Suprapubic skin (tissue), 4 donors: ENCODE measurements around the gene PMPCA. TPM values are rescaled to one million over a fixed set of nuclear protein-coding genes. Genes with fewer than 3 reads are reported as not detected.
A peak's percentile ranks its signal among the peaks of the same experiment; 100 is the strongest.

Experiments
- DNase-seq, 2 donors: peaks; one replicate each; pipeline ENCODE4 v3.0.0-alpha.2; 2019; ENCODE audit warnings: low spot score in 2 of 2
- H3K27ac ChIP-seq: fragments of 200-600 bp; sonication (generic); one replicate; pipeline ENCODE4 v1.5.1; 2019
- H3K27me3 ChIP-seq: fragments of 200-600 bp; sonication (generic); one replicate; pipeline ENCODE4 v1.5.1; 2019
- H3K36me3 ChIP-seq: fragments of 200-600 bp; sonication (generic); one replicate; pipeline ENCODE4 v1.5.1; 2019
- H3K4me1 ChIP-seq: fragments of 200-600 bp; sonication (generic); one replicate; pipeline ENCODE4 v1.5.1; 2019
- H3K4me3 ChIP-seq: fragments of 200-600 bp; sonication (generic); one replicate; pipeline ENCODE4 v1.5.1; 2019; ENCODE audit warnings: mild to moderate bottlenecking
- H3K9me3 ChIP-seq: fragments of 200-600 bp; sonication (generic); one replicate; pipeline ENCODE4 v1.5.1; 2019
- CTCF ChIP-seq, 2 donors: fragments of 200-600 bp in 1 of 2; fragments of 450-650 bp in 1 of 2; sonication (generic) in 1 of 2; IDR thresholded peaks; one replicate each; pipeline ENCODE4 v1.5.1; 2016 to 2019; ENCODE audit warnings: antibody characterized with exemption in 2 of 2, mild to moderate bottlenecking in 1 of 2, moderate library complexity in 1 of 2
- EP300 ChIP-seq: sonication (generic); formaldehyde crosslinking; IDR thresholded peaks from one replicate; pipeline ENCODE4 v1.6.1; 2017; ENCODE audit warnings: antibody characterized with exemption
- POLR2A ChIP-seq, 2 donors: fragments of 450-650 bp; IDR thresholded peaks; one replicate each; pipeline ENCODE4 v1.6.1; 2017; ENCODE audit warnings: antibody characterized with exemption in 2 of 2, mild to moderate bottlenecking in 2 of 2, moderate library complexity in 2 of 2
- POLR2AphosphoS5 ChIP-seq, 3 donors: sonication (generic); formaldehyde crosslinking; IDR thresholded peaks; one replicate each; pipeline ENCODE4 v1.6.1; 2017; ENCODE audit warnings: antibody characterized with exemption in 3 of 3
- WGBS: methylation state at CpG from one replicate; pipeline ENCODE4 v1.1.5; 2018; 5-methylcytosine and 5-hydroxymethylcytosine counted together
- total RNA-seq, 4 donors: library from RNA; depleted of rRNA; stranded (reverse); fragments of >200 nt; gene quantifications; one replicate each; pipeline ENCODE4 v1.1.0, GENCODE V29; 2016

The PMPCA gene
- total RNA-seq, 4 donors from 2014 or later, result 44.1 to 65.8 (median 63.5) TPM

GRCh38 chr9:136400038-136400834 is 10.2 kb upstream of the PMPCA start, which contains the start of gene SNAPC4:
SNAPC4 (minus strand) TSS chr9:136400170; CDS start chr9:136398428, 1,742 bp downstream.
- H3K36me3 ChIP-seq, result peaks cover 56% of the 10 kb centered on the region
- H3K4me3 ChIP-seq, result peak within 1 kb of the TSS; percentile 87
- no peaks in the 10 kb centered on the region for H3K9me3 ChIP-seq
- H3K4me1 ChIP-seq, result peaks cover 29% of the 10 kb centered on the region
- TF ChIP-seq EP300 (no peak), CTCF (IDR thresholded peaks at IDR 0.05) (peak; percentile 91 to 99)
- no peak within 1 kb of the TSS for H3K27ac ChIP-seq
- 15% methylated on average over 12 of the region's 71 CpGs for WGBS
- H3K27me3 ChIP-seq, result no peaks in the 10 kb centered on the region
- peak; percentile 82 to 86 for DNase-seq

GRCh38 chr9:136401173-136401922 is 9.1 kb upstream of the PMPCA start:
- Histone ChIP-seq H3K27me3 (no peaks in the 10 kb centered on the region), H3K27ac (no peak overlapping the region), H3K4me1 (peaks cover 30% of the 10 kb centered on the region), H3K36me3 (peaks cover 55% of the 10 kb centered on the region), H3K4me3 (no peak overlapping the region), H3K9me3 (no peaks in the 10 kb centered on the region)
- DNase-seq, result no peak
- no peak for TF ChIP-seq POLR2AphosphoS5 (IDR thresholded peaks at IDR 0.05)
- TF ChIP-seq CTCF (IDR thresholded peaks at IDR 0.05), result no peak
- 85% methylated on average over 17 of the region's 18 CpGs for WGBS

GRCh38 chr9:136402067-136402466 is 8.4 kb upstream of the PMPCA start:
- no peaks in the 10 kb centered on the region for H3K27me3 ChIP-seq
- H3K36me3 ChIP-seq, result peaks cover 55% of the 10 kb centered on the region
- 77% methylated on average over 13 of the region's 13 CpGs for WGBS
- H3K9me3 ChIP-seq, result no peaks in the 10 kb centered on the region
- H3K4me3 ChIP-seq, result no peak overlapping the region
- DNase-seq, result no peak
- H3K27ac ChIP-seq, result no peak overlapping the region
- TF ChIP-seq POLR2A (IDR thresholded peaks at IDR 0.05), result no peak
- no peak for TF ChIP-seq EP300
- no peak for TF ChIP-seq POLR2AphosphoS5 (IDR thresholded peaks at IDR 0.05)
- no peak for TF ChIP-seq CTCF (IDR thresholded peaks at IDR 0.05)
- H3K4me1 ChIP-seq, result peaks cover 30% of the 10 kb centered on the region

GRCh38 chr9:136403538-136403914 is 6.9 kb upstream of the PMPCA start:
- Histone ChIP-seq H3K27ac (no peak overlapping the region), H3K36me3 (peaks cover 57% of the 10 kb centered on the region), H3K27me3 (no peaks in the 10 kb centered on the region), H3K4me1 (peaks cover 29% of the 10 kb centered on the region), H3K4me3 (no peak overlapping the region), H3K9me3 (no peaks in the 10 kb centered on the region)
- WGBS, result 78% methylated on average over 4 of the region's 5 CpGs
- TF ChIP-seq EP300, result no peak
- TF ChIP-seq POLR2A (IDR thresholded peaks at IDR 0.05), result no peak
- no peak for TF ChIP-seq POLR2AphosphoS5 (IDR thresholded peaks at IDR 0.05)
- no peak for TF ChIP-seq CTCF (IDR thresholded peaks at IDR 0.05)
- DNase-seq, result no peak
